ENCODE results near the gene EFEMP2.

EFEMP2 gene

GRCh38 chr11:65884716-65885092 is 12.1 kb upstream of the EFEMP2 start:
- peak; percentile 76 to 79 for DNase-seq

GRCh38 chr11:65883786-65884715 is 11.5 kb upstream of the EFEMP2 start:
- DNase-seq = no peak

- DNase-seq = no peak
Measured at GRCh38 chr11:65883058-65883761, 10.6 kb upstream of the EFEMP2 start.

GRCh38 chr11:65882120-65883057 is 9.8 kb upstream of the EFEMP2 start:
- DNase-seq = no peak

- no peak for DNase-seq
Measured at GRCh38 chr11:65880844-65881421, 8.3 kb upstream of the EFEMP2 start.

- DNase-seq = no peak
Measured at GRCh38 chr11:65880027-65880426, 7.4 kb upstream of the EFEMP2 start.

- DNase-seq = no peak
Measured at GRCh38 chr11:65879617-65880016, 7.0 kb upstream of the EFEMP2 start, which contains the start of gene CTSW. CTSW (plus strand) TSS chr11:65879837; CDS start chr11:65879855, 18 bp downstream.

- DNase-seq = peak; percentile 96 to 97
Measured at GRCh38 chr11:65873318-65874156, 937 bp upstream of the EFEMP2 start.

- DNase-seq = no peak
Measured at GRCh38 chr11:65871811-65872548, 620 bp downstream of the EFEMP2 start.

GRCh38 chr11:65870706-65871681 is 1.6 kb downstream of the EFEMP2 start:
- DNase-seq = no peak

- DNase-seq = no peak
Measured at GRCh38 chr11:65870307-65870658, 2.3 kb downstream of the EFEMP2 start.

GRCh38 chr11:65869643-65870306 is 2.8 kb downstream of the EFEMP2 start:
- DNase-seq = no peak

GRCh38 chr11:65868907-65869306 is 3.7 kb downstream of the EFEMP2 start:
- DNase-seq = no peak

- no peak for DNase-seq
Measured at GRCh38 chr11:65868076-65868667, 4.4 kb downstream of the EFEMP2 start.

- DNase-seq = no peak
Measured at GRCh38 chr11:65867284-65868071, 5.1 kb downstream of the EFEMP2 start.

GRCh38 chr11:65866509-65867283 is 5.9 kb downstream of the EFEMP2 start:
- DNase-seq = no peak

All from activated CD4-positive, alpha-beta T cell treated with anti-CD3 and anti-CD28 coated beads for 4 hours (primary cell).